GM20000 (cell line): ENCODE results near the gene TMEM86B.
A peak's percentile ranks its signal among the peaks of the same experiment; 100 is the strongest.

Experiments used
- DNase-seq: peaks from one replicate; pipeline ENCODE4 v3.0.0; 2012; ENCODE audit warnings: low spot score
- TF ChIP-seq, protein P1 (sequence below): IDR thresholded peaks from 2 replicates; pipeline ENCODE4 v1.5.1; 2012; ENCODE audit warnings: mild to moderate bottlenecking, control low read depth; ENCODE audit errors: extremely low read depth, missing control alignments

Gene TMEM86B

DNA sequence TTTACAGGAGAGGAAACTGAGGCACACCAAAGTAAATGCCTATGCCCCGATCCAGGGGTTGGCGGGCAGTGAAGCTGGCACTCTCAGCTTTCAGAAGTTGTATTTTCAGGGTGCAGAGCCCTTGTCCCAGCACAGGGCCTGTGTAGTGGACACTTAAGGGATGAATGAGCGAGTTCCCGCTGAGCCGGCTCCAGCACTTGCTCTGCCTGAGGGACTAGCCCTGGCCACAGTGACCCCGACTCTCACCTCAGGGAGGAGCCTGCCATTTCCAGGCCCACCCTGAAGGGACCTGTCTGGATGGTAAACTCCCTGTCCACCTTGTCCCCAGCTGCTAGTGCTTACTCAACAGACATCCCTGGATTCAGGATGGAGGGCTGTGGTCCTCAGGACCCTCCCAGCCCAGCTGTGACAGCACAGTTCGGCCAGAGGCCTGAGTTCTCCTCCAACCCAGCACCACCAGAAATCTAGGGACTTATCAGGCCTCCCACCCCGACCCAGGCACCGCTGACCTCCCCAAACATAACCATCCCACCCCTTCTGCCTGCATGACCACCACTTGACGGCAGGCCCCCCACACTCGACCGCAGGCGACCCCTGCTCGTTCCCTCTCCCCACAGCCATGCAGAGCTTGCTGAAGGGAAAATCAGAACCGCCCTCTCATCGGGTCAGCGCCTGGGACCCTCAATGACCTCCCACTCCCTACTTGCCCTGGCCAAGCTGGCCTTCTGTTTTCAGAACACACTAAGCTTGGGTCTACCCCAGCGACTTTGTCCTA is 21.9 kb upstream of the TMEM86B start:
- TF ChIP-seq, protein P1, sequence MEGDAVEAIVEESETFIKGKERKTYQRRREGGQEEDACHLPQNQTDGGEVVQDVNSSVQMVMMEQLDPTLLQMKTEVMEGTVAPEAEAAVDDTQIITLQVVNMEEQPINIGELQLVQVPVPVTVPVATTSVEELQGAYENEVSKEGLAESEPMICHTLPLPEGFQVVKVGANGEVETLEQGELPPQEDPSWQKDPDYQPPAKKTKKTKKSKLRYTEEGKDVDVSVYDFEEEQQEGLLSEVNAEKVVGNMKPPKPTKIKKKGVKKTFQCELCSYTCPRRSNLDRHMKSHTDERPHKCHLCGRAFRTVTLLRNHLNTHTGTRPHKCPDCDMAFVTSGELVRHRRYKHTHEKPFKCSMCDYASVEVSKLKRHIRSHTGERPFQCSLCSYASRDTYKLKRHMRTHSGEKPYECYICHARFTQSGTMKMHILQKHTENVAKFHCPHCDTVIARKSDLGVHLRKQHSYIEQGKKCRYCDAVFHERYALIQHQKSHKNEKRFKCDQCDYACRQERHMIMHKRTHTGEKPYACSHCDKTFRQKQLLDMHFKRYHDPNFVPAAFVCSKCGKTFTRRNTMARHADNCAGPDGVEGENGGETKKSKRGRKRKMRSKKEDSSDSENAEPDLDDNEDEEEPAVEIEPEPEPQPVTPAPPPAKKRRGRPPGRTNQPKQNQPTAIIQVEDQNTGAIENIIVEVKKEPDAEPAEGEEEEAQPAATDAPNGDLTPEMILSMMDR, result no peak

DNA sequence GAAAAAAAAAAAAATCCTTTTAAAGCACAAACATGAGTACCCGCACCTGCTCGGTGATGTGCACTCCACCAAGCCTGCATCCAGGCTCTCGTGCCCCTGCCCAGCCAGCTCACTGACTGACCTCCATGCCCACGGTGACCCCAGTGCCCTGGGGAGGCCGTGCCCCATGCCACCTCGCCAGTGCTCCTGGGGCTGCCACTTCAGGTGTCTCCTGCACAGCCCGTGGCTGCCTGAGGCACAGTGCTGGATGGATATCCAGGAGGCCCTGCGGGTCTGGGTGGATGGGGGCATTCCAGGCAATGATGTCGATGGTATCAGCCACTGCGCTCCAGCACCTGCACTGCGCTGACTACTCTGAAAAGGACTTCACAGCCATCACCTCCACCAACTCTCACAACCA is 21.3 kb upstream of the TMEM86B start:
- DNase-seq, result no peak

More for the DNA sequence above, 21.9 kb upstream of the TMEM86B start:
- no peak for DNase-seq

DNA sequence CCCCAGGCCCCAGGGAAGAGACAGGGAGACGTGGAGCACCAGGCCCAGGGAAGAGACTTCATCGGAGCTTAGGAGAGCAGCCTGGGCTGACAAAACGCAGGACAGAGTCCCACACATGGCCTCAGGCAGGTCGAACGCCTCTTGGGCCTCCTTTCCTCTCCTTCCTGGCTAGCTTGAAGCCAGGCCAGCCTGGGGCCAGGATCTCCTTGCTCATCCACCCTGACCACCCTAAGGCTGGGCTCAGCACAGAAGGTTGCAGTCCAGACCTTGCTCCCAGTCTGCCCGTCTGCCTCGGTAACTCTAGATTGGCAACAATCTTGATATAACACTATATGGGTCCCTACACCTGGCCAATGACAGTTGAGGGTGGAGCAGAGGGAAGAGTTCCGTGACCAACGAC is 20.1 kb upstream of the TMEM86B start:
- TF ChIP-seq, protein P1, result no peak
- peak; percentile 16 for DNase-seq

More for the DNA sequence above, 21.3 kb upstream of the TMEM86B start:
- TF ChIP-seq, protein P1, result no peak

DNA sequence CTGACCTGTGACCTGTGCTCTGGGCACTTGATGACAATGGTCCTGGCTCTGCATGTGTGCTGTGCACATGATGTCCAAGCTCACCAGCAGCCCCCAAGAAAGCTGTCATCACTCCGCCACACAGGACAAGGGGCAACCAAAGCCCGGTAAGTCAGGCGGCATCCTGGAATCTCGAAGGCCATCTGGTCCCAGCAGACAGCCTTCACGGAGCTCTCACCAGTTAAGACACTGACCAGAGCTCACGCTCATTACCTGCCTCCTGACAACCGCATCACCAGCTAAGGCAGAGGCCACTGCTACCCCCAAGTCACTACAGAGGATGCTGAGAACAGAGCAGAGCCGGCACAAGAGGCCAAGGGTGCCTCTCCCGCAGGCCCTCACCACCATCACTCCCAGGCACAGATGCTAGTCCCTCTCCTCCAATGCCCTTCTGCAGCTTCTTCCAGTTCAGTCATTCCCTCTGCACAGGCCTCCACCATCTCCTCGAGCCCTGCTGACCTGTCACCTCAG is 19.7 kb upstream of the TMEM86B start:
- DNase-seq, result no peak
- TF ChIP-seq, protein P1, result no peak

DNA sequence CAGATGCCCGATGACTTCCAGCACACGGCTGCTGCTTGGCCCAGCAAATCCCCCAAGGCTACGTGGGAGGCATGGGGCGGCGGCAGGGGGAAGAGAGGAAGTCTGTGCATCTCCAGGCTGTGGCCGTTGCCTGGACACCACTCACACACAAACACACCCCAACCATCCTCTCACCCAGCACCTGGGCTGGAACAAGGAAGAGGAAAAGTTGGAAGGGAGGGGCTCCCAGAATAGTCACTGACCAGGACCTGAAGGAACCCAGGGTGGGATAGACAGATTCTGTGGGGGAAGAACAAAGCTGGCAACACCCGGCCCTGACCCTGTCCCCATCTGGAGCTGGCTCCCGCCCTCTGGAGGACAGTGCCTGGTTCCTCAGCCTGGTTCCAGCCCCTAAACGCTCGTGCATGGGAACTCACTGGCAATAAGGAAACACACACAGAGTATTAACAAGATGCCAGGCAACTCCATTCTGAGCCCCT is 19.1 kb upstream of the TMEM86B start:
- peak; percentile 26 for DNase-seq
- TF ChIP-seq, protein P1, result no peak

DNA sequence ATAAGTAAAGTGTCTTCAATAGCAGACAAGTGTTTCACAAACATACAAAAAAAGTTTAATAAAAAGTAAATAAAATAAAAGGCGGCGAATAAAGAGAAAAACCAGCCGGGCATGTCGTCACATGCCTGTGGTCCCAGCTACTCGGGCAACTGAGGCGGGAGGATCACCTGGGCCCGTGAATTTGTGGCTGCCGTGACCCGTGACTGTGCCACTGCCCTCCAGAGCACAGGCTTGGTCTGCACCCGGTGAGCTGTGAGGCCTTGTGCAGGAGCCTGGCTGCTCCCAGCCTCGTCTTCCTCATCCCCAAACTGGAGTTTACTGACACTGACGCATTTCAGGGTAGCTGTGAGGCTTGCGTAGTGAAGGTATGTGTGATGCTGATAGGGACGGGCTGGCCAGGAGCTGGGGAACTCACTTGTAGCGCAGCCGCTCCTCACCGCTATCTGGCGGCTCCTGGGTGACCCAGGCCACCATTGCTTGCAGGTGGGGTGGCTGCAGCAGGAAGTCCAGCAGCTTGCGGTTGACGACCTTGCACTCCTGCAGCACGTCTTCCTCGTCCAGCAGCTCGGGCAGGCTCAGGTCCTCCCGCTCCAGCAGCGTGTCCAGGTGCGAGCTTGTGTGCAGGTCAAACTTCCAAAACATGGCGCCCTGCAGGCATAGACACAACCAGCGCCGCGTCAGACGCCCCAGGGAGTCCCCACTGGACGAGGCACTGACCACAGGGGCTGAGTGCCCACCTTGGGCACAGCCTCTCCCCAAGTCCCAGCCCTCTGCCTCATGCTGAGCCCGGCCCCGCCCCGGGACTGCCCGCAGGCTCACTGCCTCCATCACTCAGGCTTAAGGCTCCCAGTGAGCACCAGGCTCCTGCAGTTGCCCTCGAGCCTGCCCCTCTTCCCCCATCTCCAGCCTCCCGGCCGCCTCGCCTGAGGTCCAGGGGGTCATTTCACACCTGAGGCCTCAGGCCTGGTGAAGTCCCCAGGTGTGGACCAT is 18.2 kb upstream of the TMEM86B start:
- no peak for DNase-seq
- TF ChIP-seq, protein P1, result no peak
